Smooth muscle cell (in vitro differentiated cells): ENCODE data around the gene RAC3. TPM values are rescaled to one million over a fixed set of nuclear protein-coding genes. Genes with fewer than 3 reads are reported as not detected.

ENCODE experiments used
- DNase-seq: peaks from one replicate; lab custom pipeline; 2025; ENCODE audit not compliant: unreplicated experiment; lab: John Stamatoyannopoulos, UW
- H2AFZ ChIP-seq: fragments of 200-600 bp; sonication (generic); 2 replicates; pipeline ENCODE4 v1.6.0; 2016; ENCODE audit warnings: antibody characterized with exemption, low read depth, mild to moderate bottlenecking
- H3F3A ChIP-seq: fragments of 200-600 bp; sonication (generic); 2 replicates; pipeline ENCODE4 v1.6.0; 2017; ENCODE audit warnings: antibody characterized with exemption, low read depth
- H3K27ac ChIP-seq: fragments of 200-600 bp; sonication (generic); 2 replicates; pipeline ENCODE4 v1.5.1; 2016; ENCODE audit warnings: low read depth, mild to moderate bottlenecking
- H3K27me3 ChIP-seq: fragments of 200-600 bp; sonication (generic); 2 replicates; pipeline ENCODE4 v1.6.1; 2016; ENCODE audit warnings: low read depth, mild to moderate bottlenecking
- H3K36me3 ChIP-seq: fragments of 200-600 bp; sonication (generic); 2 replicates; pipeline ENCODE4 v1.5.1; 2016; ENCODE audit warnings: low read depth
- H3K4me1 ChIP-seq: fragments of 200-600 bp; sonication (generic); 2 replicates; pipeline ENCODE4 v1.5.1; 2016; ENCODE audit warnings: low read depth
- H3K4me2 ChIP-seq: fragments of 200-600 bp; sonication (generic); 2 replicates; pipeline ENCODE4 v1.6.0; 2016; ENCODE audit warnings: mild to moderate bottlenecking
- H3K4me3 ChIP-seq: fragments of 200-600 bp; sonication (generic); 2 replicates; pipeline ENCODE4 v1.5.1; 2016; ENCODE audit warnings: mild to moderate bottlenecking
- H3K79me2 ChIP-seq: fragments of 200-600 bp; sonication (generic); 2 replicates; pipeline ENCODE4 v1.6.0; 2016; ENCODE audit warnings: low read depth, mild to moderate bottlenecking
- H3K9ac ChIP-seq: fragments of 200-600 bp; sonication (generic); 2 replicates; pipeline ENCODE4 v1.6.0; 2016; ENCODE audit warnings: low read depth
- H3K9me3 ChIP-seq: fragments of 200-600 bp; sonication (generic); replicated peaks from 2 replicates; pipeline ENCODE4 v1.5.1; 2016; ENCODE audit warnings: low read depth
- H4K20me1 ChIP-seq: fragments of 200-600 bp; sonication (generic); 2 replicates; pipeline ENCODE4 v1.6.0; 2016; ENCODE audit warnings: low read depth
- CTCF ChIP-seq: fragments of 200-600 bp; sonication (generic); IDR thresholded peaks from 2 replicates; pipeline ENCODE4 v1.5.1; 2017; ENCODE audit warnings: borderline replicate concordance, mild to moderate bottlenecking, antibody characterized with exemption; ENCODE audit not compliant: insufficient read depth, poor library complexity, severe bottlenecking
- WGBS: methylation state at CpG from one replicate; pipeline ENCODE4 v1.1.7; 2016; ENCODE audit warnings: low lambda C conversion rate; 5-methylcytosine and 5-hydroxymethylcytosine counted together
- polyA plus RNA-seq: library from polyadenylated mRNA; unstranded; fragments of >200 nt; fragmentation: Nextera tagmentation; extraction: Ambion mirVana; gene quantifications from 2 replicates; pipeline ENCODE4 v1.2.1, GENCODE V29; 2016
- total RNA-seq: library from RNA; depleted of rRNA; stranded (reverse); fragments of >200 nt; gene quantifications from 2 replicates; pipeline ENCODE4 v1.2.3, GENCODE V29; 2014

The RAC3 gene
- total and polyA plus RNA-seq, 2 experiments from 2014 or later, result 15.3 to 33.0 TPM

- Histone ChIP-seq H3K4me1 (peaks cover 6% of the 10 kb centered on the region), H3K4me2 (no peak overlapping the region), H3F3A (no peaks in the 10 kb centered on the region), H4K20me1 (no peaks in the 10 kb centered on the region), H3K79me2 (no peaks in the 10 kb centered on the region), H3K27ac (no peak overlapping the region), H3K4me3 (no peak overlapping the region), H3K27me3 (no peaks in the 10 kb centered on the region), H3K9me3 (no peaks in the 10 kb centered on the region), H3K36me3 (no peaks in the 10 kb centered on the region), H2AFZ (no peak overlapping the region), H3K9ac (no peak overlapping the region)
- 95% methylated on average over 27 of the region's 28 CpGs for WGBS
- DNase-seq, result no peak
- TF ChIP-seq CTCF, result no peak
These were observed 22.5 kb upstream of the RAC3 start for GRCh38 chr17:82008941-82009405.

- no peaks in the 10 kb centered on the region for H3K9me3 ChIP-seq
- 94% methylated on average over 15 of the region's 15 CpGs for WGBS
- DNase-seq, result no peak
- H3K36me3 ChIP-seq, result no peaks in the 10 kb centered on the region
- no peaks in the 10 kb centered on the region for H4K20me1 ChIP-seq
- H3K4me1 ChIP-seq, result peaks cover 1% of the 10 kb centered on the region
- H3K9ac ChIP-seq, result no peak overlapping the region
- TF ChIP-seq CTCF, result no peak
- no peak overlapping the region for H3K27ac ChIP-seq
- H2AFZ ChIP-seq, result no peak overlapping the region
- no peaks in the 10 kb centered on the region for H3F3A ChIP-seq
- H3K4me3 ChIP-seq, result no peak overlapping the region
- H3K27me3 ChIP-seq, result no peaks in the 10 kb centered on the region
- H3K79me2 ChIP-seq, result no peaks in the 10 kb centered on the region
- H3K4me2 ChIP-seq, result no peak overlapping the region
These were observed 22.1 kb upstream of the RAC3 start for GRCh38 chr17:82009413-82009812.

- H3K4me2 ChIP-seq, result no peak overlapping the region
- 95% methylated on average over 28 of the region's 39 CpGs for WGBS
- H3K9me3 ChIP-seq, result no peaks in the 10 kb centered on the region
- H2AFZ ChIP-seq, result no peak overlapping the region
- no peak overlapping the region for H3K27ac ChIP-seq
- H4K20me1 ChIP-seq, result no peaks in the 10 kb centered on the region
- H3K36me3 ChIP-seq, result no peaks in the 10 kb centered on the region
- H3K79me2 ChIP-seq, result no peaks in the 10 kb centered on the region
- H3K4me3 ChIP-seq, result no peak overlapping the region
- no peaks in the 10 kb centered on the region for H3K4me1 ChIP-seq
- no peaks in the 10 kb centered on the region for H3F3A ChIP-seq
- no peak for DNase-seq
- no peaks in the 10 kb centered on the region for H3K27me3 ChIP-seq
- no peak overlapping the region for H3K9ac ChIP-seq
- TF ChIP-seq CTCF, result no peak
These were observed 20.6 kb upstream of the RAC3 start for GRCh38 chr17:82010575-82011525.
